Measurements from ENCODE around the gene FGF1. TPM values are rescaled to one million over a fixed set of nuclear protein-coding genes. Genes with fewer than 3 reads are reported as not detected.
"Not testable (repeated sequence)": the region's sequence is repeated elsewhere in the genome, so short reads cannot be mapped to it uniquely, and the experiment has no call there.

The FGF1 gene
- total and polyA plus RNA-seq, 12 donors: 0.42 to 2.5 (median 0.90) TPM

DNA sequence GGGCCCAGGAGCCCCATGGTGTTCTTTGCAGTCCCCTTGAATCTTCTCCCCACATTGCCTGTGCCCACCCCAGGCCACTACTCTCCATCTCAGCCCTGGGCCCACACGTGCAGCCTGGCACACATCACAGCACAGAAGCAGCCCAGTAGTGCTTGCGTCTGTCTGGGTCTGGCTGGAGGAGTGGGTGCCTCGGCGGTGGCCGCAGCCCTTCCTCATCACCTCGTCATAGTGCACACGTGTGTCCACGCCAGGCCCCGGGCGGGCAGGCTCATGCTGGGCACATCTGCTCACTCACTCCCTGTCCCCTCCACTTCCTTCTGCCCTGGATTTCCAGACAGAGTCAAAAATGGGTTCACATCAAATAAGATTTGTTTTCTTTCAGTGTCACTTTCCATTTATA is 33.3 kb downstream of the FGF1 start:
- TF ChIP-seq POLR2A (IDR thresholded peaks at IDR 0.05): no peak
- TF ChIP-seq, protein P1, sequence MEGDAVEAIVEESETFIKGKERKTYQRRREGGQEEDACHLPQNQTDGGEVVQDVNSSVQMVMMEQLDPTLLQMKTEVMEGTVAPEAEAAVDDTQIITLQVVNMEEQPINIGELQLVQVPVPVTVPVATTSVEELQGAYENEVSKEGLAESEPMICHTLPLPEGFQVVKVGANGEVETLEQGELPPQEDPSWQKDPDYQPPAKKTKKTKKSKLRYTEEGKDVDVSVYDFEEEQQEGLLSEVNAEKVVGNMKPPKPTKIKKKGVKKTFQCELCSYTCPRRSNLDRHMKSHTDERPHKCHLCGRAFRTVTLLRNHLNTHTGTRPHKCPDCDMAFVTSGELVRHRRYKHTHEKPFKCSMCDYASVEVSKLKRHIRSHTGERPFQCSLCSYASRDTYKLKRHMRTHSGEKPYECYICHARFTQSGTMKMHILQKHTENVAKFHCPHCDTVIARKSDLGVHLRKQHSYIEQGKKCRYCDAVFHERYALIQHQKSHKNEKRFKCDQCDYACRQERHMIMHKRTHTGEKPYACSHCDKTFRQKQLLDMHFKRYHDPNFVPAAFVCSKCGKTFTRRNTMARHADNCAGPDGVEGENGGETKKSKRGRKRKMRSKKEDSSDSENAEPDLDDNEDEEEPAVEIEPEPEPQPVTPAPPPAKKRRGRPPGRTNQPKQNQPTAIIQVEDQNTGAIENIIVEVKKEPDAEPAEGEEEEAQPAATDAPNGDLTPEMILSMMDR (IDR thresholded peaks at IDR 0.05): no peak
- DNase-seq: no peak
- intact Hi-C loops (cut with DNase I): loop anchor here in 1 of 2 donors (5.0 kb wide), 1 partner anchor 35 kb away; no protein-coding TSS in a partner anchor
- peaks cover 0 to 14% of the 10 kb centered on the region in 2 donors for H3K4me1 ChIP-seq (replicated peaks in 1 of 2)
- WGBS, 4 donors: 84 to 95% (median 92%) methylated on average over 8 to 10 of the region's 10 CpGs
- H3K9me3 ChIP-seq (replicated peaks in 1 of 3): no peaks in the 10 kb centered on the region
- peaks cover 5% of the 10 kb centered on the region for H3K27me3 ChIP-seq
- no peaks in the 10 kb centered on the region for H3K36me3 ChIP-seq (replicated peaks in 1 of 2)
- no peak overlapping the region for H3K4me3 ChIP-seq
- H3K27ac ChIP-seq: no peak overlapping the region

DNA sequence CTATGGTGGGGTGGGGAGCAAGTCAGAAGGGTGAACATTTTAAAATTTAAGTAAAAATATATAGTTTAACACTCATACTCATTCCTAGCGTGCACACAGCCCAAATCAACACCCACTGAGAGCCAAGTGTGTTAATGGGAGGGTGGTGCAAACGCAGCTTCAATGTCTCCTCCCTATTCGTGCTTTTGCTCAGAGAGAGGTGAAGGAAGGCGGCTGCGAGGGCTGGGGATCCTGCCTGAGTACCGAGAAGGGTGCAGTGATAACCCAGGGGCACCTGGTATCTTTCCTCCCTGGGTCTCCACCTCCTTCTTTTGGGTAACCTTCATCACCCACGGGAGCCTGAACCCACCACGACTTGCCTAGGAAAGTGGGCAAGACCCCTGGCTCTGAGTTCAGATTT is 35.0 kb downstream of the FGF1 start:
- Histone ChIP-seq H3K36me3 (replicated peaks in 1 of 2) (no peaks in the 10 kb centered on the region), H3K4me1 (replicated peaks in 1 of 2) (peaks cover 0 to 14% of the 10 kb centered on the region in 2 donors), H3K27ac (no peak overlapping the region), H3K9me3 (replicated peaks in 1 of 3) (no peaks in the 10 kb centered on the region), H3K4me3 (no peak overlapping the region), H3K27me3 (peaks cover 5% of the 10 kb centered on the region)
- TF ChIP-seq POLR2A (IDR thresholded peaks at IDR 0.05): no peak
- WGBS, 4 donors: 82 to 88% (median 87%) methylated on average over 8 of the region's 8 CpGs
- intact Hi-C loops (cut with DNase I): loop anchor here in 1 of 2 donors (5.0 kb wide), 1 partner anchor 34 kb away; no protein-coding TSS in a partner anchor
- no peak for DNase-seq

DNA sequence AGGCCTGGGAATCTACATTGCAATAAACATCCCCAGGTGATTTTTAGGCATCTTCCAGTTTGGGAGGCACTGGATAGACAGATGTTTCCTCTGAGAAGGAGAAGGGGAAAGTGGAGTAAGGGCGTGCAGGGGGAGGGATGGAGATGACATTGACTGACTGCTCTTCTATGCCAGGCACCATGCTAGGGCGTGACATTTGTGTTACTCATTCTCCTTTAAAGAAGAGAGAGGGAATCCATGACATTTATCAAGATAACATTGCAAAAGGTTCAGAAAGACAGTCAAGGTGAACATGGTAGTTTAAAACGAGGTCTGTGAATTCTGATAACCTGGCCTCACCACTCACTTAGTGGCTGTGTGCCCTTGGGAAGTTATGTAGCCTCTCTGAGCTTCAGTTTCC is 35.8 kb downstream of the FGF1 start:
- Histone ChIP-seq H3K9me3 (replicated peaks in 1 of 3) (no peaks in the 10 kb centered on the region), H3K36me3 (replicated peaks in 1 of 2) (no peaks in the 10 kb centered on the region), H3K4me1 (replicated peaks in 1 of 2) (peaks cover 0 to 13% of the 10 kb centered on the region in 2 donors), H3K4me3 (no peak overlapping the region), H3K27me3 (peaks cover 2% of the 10 kb centered on the region), H3K27ac (no peak overlapping the region)
- 44 to 55% (median 51%) methylated on average over 3 of the region's 3 CpGs for WGBS, 4 donors
- no peak for DNase-seq
- TF ChIP-seq POLR2A (IDR thresholded peaks at IDR 0.05): no peak
- TF ChIP-seq, protein P1 (IDR thresholded peaks at IDR 0.05): no peak
- intact Hi-C loops (cut with DNase I): loop anchor here in 1 of 2 donors (5.0 kb wide), 1 partner anchor 33 kb away; no protein-coding TSS in a partner anchor

DNA sequence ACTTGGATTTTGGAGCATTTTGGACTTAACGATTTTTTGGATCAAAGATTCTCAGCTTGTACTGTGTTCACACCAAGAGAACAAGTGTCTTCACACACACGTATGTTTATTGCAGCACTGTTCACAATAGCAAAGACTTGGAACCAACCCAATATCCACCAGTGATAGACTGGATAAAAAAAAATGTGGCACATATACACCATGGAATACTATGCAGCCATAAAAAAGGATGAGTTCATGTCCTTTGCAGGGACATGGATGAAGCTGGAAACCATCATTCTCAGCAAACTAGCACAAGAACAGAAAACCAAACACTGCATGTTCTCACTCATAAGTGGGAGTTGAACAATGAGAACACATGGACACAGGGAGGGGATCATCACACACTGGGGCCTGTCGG is 37.8 kb downstream of the FGF1 start:
- 84 to 92% (median 87%) methylated on average over 2 to 3 of the region's 3 CpGs for WGBS, 4 donors
- DNase-seq; H3K36me3 ChIP-seq (replicated peaks in 1 of 2); H3K27ac ChIP-seq; H3K27me3 ChIP-seq; H3K4me3 ChIP-seq; intact Hi-C loops (cut with DNase I); H3K4me1 ChIP-seq (replicated peaks in 1 of 2); H3K9me3 ChIP-seq (replicated peaks in 1 of 3): not testable (repeated sequence)

DNA sequence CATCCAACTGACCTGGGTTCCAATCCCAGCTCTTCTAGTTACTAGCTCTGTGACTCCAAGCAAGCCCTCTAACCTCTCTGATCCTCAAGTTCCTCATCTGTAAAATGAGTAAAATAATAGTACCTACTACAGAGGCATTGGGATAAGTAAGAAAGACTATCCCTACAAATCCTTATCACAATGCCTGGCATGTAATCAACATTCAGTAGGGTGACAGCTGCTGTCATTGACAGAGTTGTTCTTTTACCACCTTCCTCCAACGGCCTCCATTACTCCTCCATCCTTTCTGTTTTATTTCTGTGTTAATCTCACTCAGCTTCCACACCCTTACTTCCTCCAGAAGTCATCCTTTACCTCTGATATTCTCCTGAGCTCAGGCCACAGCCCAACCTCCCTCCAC is 40.4 kb downstream of the FGF1 start:
- no peaks in the 10 kb centered on the region for H3K36me3 ChIP-seq (replicated peaks in 1 of 2)
- H3K4me1 ChIP-seq (replicated peaks in 1 of 2): peaks cover 0 to 5% of the 10 kb centered on the region in 2 donors
- H3K27me3 ChIP-seq: no peaks in the 10 kb centered on the region
- no peak for TF ChIP-seq POLR2A (IDR thresholded peaks at IDR 0.05)
- TF ChIP-seq, protein P1 (IDR thresholded peaks at IDR 0.05): no peak
- intact Hi-C loops (cut with DNase I): no loop called here
- no peak overlapping the region for H3K4me3 ChIP-seq
- 53 to 89% (median 76%) methylated on average over 1 of the region's 1 CpG for WGBS, 4 donors
- peak overlapping the region in 1 of 5 donors; percentile 52 for H3K27ac ChIP-seq
- H3K9me3 ChIP-seq (replicated peaks in 1 of 3): no peaks in the 10 kb centered on the region
- no peak for DNase-seq
